Right atrium auricular region (tissue), 2 donors: ENCODE results near the gene SNAI1. TPM values are rescaled to one million over a fixed set of nuclear protein-coding genes. Genes with fewer than 3 reads are reported as not detected.
"Not testable (repeated sequence)": the region's sequence is repeated elsewhere in the genome, so short reads cannot be mapped to it uniquely, and the experiment has no call there.

ENCODE experiments used
- DNase-seq: peaks from one replicate; pipeline ENCODE4 v3.0.0-alpha.2; 2019; ENCODE audit warnings: low spot score
- H3K27ac ChIP-seq, 2 donors: fragments of 200-600 bp; sonication (generic); 1 replicate in 1 of 2; 2 replicates in 1 of 2; pipeline ENCODE4 v1.5.1; 2016 to 2019
- H3K27me3 ChIP-seq, 2 donors: fragments of 200-600 bp; sonication (generic); one replicate each; pipeline versions ENCODE4 v1.5.1 to v1.6.0; 2017 to 2019
- H3K36me3 ChIP-seq: fragments of 200-600 bp; sonication (generic); one replicate; pipeline ENCODE4 v1.5.1; 2016
- H3K4me1 ChIP-seq, 2 donors: fragments of 200-600 bp; sonication (generic); one replicate each; pipeline versions ENCODE4 v1.5.1 to v1.6.0; 2017 to 2019
- H3K4me3 ChIP-seq, 2 donors: fragments of 200-600 bp; sonication (generic); 1 replicate in 1 of 2; 2 replicates in 1 of 2; pipeline ENCODE4 v1.5.1; 2017 to 2019; ENCODE audit warnings: mild to moderate bottlenecking in 1 of 2, moderate library complexity in 1 of 2
- H3K9me3 ChIP-seq, 2 donors: fragments of 200-600 bp; sonication (generic); one replicate each; pipeline ENCODE4 v1.5.1; 2019
- CTCF ChIP-seq, 2 donors: fragments of 200-600 bp; sonication (generic); IDR thresholded peaks; one replicate each; pipeline ENCODE4 v1.5.1; 2019; ENCODE audit warnings: antibody characterized with exemption in 2 of 2
- total RNA-seq, 2 donors: library from RNA; depleted of rRNA; stranded (reverse); fragments of >200 nt; gene quantifications; one replicate each; pipeline ENCODE4 v1.1.0, GENCODE V29; 2016

Gene SNAI1
- total RNA-seq, 2 donors from 2014 or later, result 4.3 to 4.4 TPM

- Histone ChIP-seq H3K36me3 (peaks cover 71% of the 10 kb centered on the region), H3K27me3 (no peaks in the 10 kb centered on the region), H3K4me1 (peaks cover 0 to 7% of the 10 kb centered on the region in 2 donors), H3K9me3 (no peaks in the 10 kb centered on the region), H3K4me3 (no peak overlapping the region), H3K27ac (no peak overlapping the region)
- no peak for TF ChIP-seq CTCF (IDR thresholded peaks at IDR 0.05)
- no peak for DNase-seq
Measured at GRCh38 chr20:49945701-49946477, 36.9 kb upstream of the SNAI1 start.

- Histone ChIP-seq H3K27me3 (no peaks in the 10 kb centered on the region), H3K4me1 (no peaks in the 10 kb centered on the region), H3K36me3 (peaks cover 77% of the 10 kb centered on the region), H3K9me3 (no peaks in the 10 kb centered on the region), H3K4me3 (no peak overlapping the region), H3K27ac (no peak overlapping the region)
- no peak for DNase-seq
- TF ChIP-seq CTCF (IDR thresholded peaks at IDR 0.05), result no peak
Measured at GRCh38 chr20:49948178-49948577, 34.6 kb upstream of the SNAI1 start.

- Histone ChIP-seq H3K27me3 (no peaks in the 10 kb centered on the region), H3K36me3 (peaks cover 83% of the 10 kb centered on the region)
- TF ChIP-seq CTCF (IDR thresholded peaks at IDR 0.05), result no peak
Measured at GRCh38 chr20:49948809-49949507, 33.8 kb upstream of the SNAI1 start.

GRCh38 chr20:49951151-49951550 is 31.6 kb upstream of the SNAI1 start:
- no peak for DNase-seq
- no peak for TF ChIP-seq CTCF (IDR thresholded peaks at IDR 0.05)
- Histone ChIP-seq H3K36me3 (peaks cover 87% of the 10 kb centered on the region), H3K9me3 (no peaks in the 10 kb centered on the region), H3K4me1 (no peaks in the 10 kb centered on the region), H3K4me3 (no peak overlapping the region), H3K27me3 (no peaks in the 10 kb centered on the region), H3K27ac (no peak overlapping the region)

More at GRCh38 chr20:49948809-49949507, 33.8 kb upstream of the SNAI1 start:
- Histone ChIP-seq H3K4me3 (no peak overlapping the region), H3K4me1 (no peaks in the 10 kb centered on the region), H3K9me3 (no peaks in the 10 kb centered on the region), H3K27ac (no peak overlapping the region)
- no peak for DNase-seq

- Histone ChIP-seq H3K9me3 (no peaks in the 10 kb centered on the region), H3K4me3 (no peak overlapping the region), H3K27ac (no peak overlapping the region), H3K4me1 (peaks cover 0 to 11% of the 10 kb centered on the region in 2 donors), H3K27me3 (no peaks in the 10 kb centered on the region), H3K36me3 (peaks cover 61% of the 10 kb centered on the region)
- no peak for DNase-seq
- no peak for TF ChIP-seq CTCF (IDR thresholded peaks at IDR 0.05)
Measured at GRCh38 chr20:49955167-49955566, 27.6 kb upstream of the SNAI1 start.

- H3K27ac ChIP-seq, H3K9me3 ChIP-seq, DNase-seq, H3K27me3 ChIP-seq, H3K4me3 ChIP-seq: not testable (repeated sequence)
- Histone ChIP-seq H3K36me3 (peaks cover 54% of the 10 kb centered on the region), H3K4me1 (peaks cover 0 to 11% of the 10 kb centered on the region in 2 donors)
Measured at GRCh38 chr20:49955830-49956396, 26.9 kb upstream of the SNAI1 start.
